Stimulated activated CD4-positive, alpha-beta T cell treated with anti-CD3 and anti-CD28 coated beads, TNF-alpha, amount 100 ng/mL, for 4 hours (primary cell): ENCODE data around the gene CCT3.
"Not testable (repeated sequence)": the region's sequence is repeated elsewhere in the genome, so short reads cannot be mapped to it uniquely, and the experiment has no call there.

Experiments
- DNase-seq, 3 experiments: peaks; one replicate each; pipeline ENCODE4 v3.0.0-alpha.2; 2020; ENCODE audit warnings: low read depth in 3 of 3

Gene CCT3

GRCh38 chr1:156368889-156369684, 31.0 kb upstream of the CCT3 start, which contains the start of gene RHBG:
Gene RHBG (plus strand): TSS chr1:156369211. CDS start chr1:156369250, 39 bp downstream.
- no peak for DNase-seq

- no peak for DNase-seq
Observed at GRCh38 chr1:156368157-156368658, 30.1 kb upstream of the CCT3 start.

GRCh38 chr1:156367383-156368156, 29.5 kb upstream of the CCT3 start:
- DNase-seq, result no peak

- no peak for DNase-seq
Observed at GRCh38 chr1:156366378-156367166, 28.5 kb upstream of the CCT3 start.

GRCh38 chr1:156365754-156366153, 27.7 kb upstream of the CCT3 start:
- no peak for DNase-seq

- DNase-seq, result no peak
Observed at GRCh38 chr1:156360534-156360933, 22.4 kb upstream of the CCT3 start.

GRCh38 chr1:156359973-156360372, 21.9 kb upstream of the CCT3 start:
- DNase-seq, result no peak

GRCh38 chr1:156359249-156359648, 21.2 kb upstream of the CCT3 start:
- no peak for DNase-seq

GRCh38 chr1:156358641-156359040, 20.5 kb upstream of the CCT3 start:
- DNase-seq, result no peak

GRCh38 chr1:156357977-156358376, 19.9 kb upstream of the CCT3 start:
- DNase-seq, result no peak

- peak; percentile 23 to 46 (median 43) for DNase-seq
Observed at GRCh38 chr1:156356875-156357534, 18.9 kb upstream of the CCT3 start.

- DNase-seq, result no peak
Observed at GRCh38 chr1:156356262-156356874, 18.3 kb upstream of the CCT3 start.

GRCh38 chr1:156352481-156352880, 14.4 kb upstream of the CCT3 start:
- DNase-seq, result not testable (repeated sequence)

GRCh38 chr1:156347331-156347730, 9.2 kb upstream of the CCT3 start:
- DNase-seq, result no peak

GRCh38 chr1:156346636-156347035, 8.5 kb upstream of the CCT3 start:
- DNase-seq, result no peak

- not testable (repeated sequence) for DNase-seq
Observed at GRCh38 chr1:156346035-156346434, 7.9 kb upstream of the CCT3 start.

GRCh38 chr1:156344409-156344808, 6.3 kb upstream of the CCT3 start:
- no peak for DNase-seq

GRCh38 chr1:156342166-156342955, 4.3 kb upstream of the CCT3 start:
- no peak for DNase-seq

GRCh38 chr1:156337888-156338179, 258 bp downstream of the CCT3 start:
- no peak for DNase-seq
